Loucy (cell line): Measurements from ENCODE around the gene GATD1.

Experiments
- H2AFZ ChIP-seq: fragments of 200-600 bp; sonication (generic); 2 replicates; pipeline ENCODE4 v1.6.0; 2016; ENCODE audit warnings: antibody characterized with exemption, mild to moderate bottlenecking, low read length, moderate library complexity
- H3F3A ChIP-seq: fragments of 200-600 bp; 2 replicates; pipeline ENCODE4 v1.6.0; 2016; ENCODE audit warnings: antibody characterized with exemption, low read depth, mild to moderate bottlenecking
- H3K27me3 ChIP-seq: fragments of 200-600 bp; sonication (generic); 2 replicates; pipeline ENCODE4 v1.6.1; 2014; ENCODE audit warnings: low read length, mild to moderate bottlenecking; ENCODE audit not compliant: insufficient read depth, poor library complexity, severe bottlenecking
- H3K36me3 ChIP-seq: fragments of 200-600 bp; sonication (generic); 2 replicates; pipeline ENCODE4 v1.6.1; 2016; ENCODE audit warnings: low read length; ENCODE audit not compliant: insufficient read depth
- H3K4me1 ChIP-seq: fragments of 200-600 bp; sonication (generic); 2 replicates; pipeline ENCODE4 v1.5.1; 2014; ENCODE audit warnings: low read length, mild to moderate bottlenecking; ENCODE audit not compliant: insufficient read depth, poor library complexity, severe bottlenecking
- H3K4me2 ChIP-seq: fragments of 200-600 bp; sonication (generic); 2 replicates; pipeline ENCODE4 v1.6.0; 2014; ENCODE audit warnings: antibody characterized with exemption, low read length, low read depth, mild to moderate bottlenecking; ENCODE audit not compliant: poor library complexity, severe bottlenecking
- H3K4me3 ChIP-seq: fragments of 200-600 bp; sonication (generic); 2 replicates; pipeline ENCODE4 v1.5.1; 2014; ENCODE audit warnings: low read length, mild to moderate bottlenecking, mixed read lengths; ENCODE audit not compliant: poor library complexity, severe bottlenecking
- H3K79me2 ChIP-seq: fragments of 200-600 bp; sonication (generic); 2 replicates; pipeline ENCODE4 v1.6.1; 2014; ENCODE audit warnings: low read length; ENCODE audit not compliant: insufficient read depth
- H3K9ac ChIP-seq: fragments of 200-600 bp; sonication (generic); 2 replicates; pipeline ENCODE4 v1.6.0; 2014; ENCODE audit warnings: mild to moderate bottlenecking, low read depth, low read length, moderate library complexity; ENCODE audit not compliant: poor library complexity, severe bottlenecking
- H3K9me2 ChIP-seq: fragments of 200-600 bp; sonication (generic); replicated peaks from 2 replicates; pipeline ENCODE4 v1.6.1; 2016; ENCODE audit warnings: low read depth, low read length, mixed read lengths
- H3K9me3 ChIP-seq: fragments of 200-600 bp; sonication (generic); 2 replicates; pipeline ENCODE4 v1.6.1; 2014; ENCODE audit warnings: mild to moderate bottlenecking, antibody characterized with exemption, low read length, low read depth; ENCODE audit not compliant: insufficient read depth
- H4K20me1 ChIP-seq: fragments of 200-600 bp; sonication (generic); 2 replicates; pipeline ENCODE4 v1.6.0; 2014; ENCODE audit warnings: antibody characterized with exemption, low read length, mild to moderate bottlenecking; ENCODE audit not compliant: insufficient read depth, poor library complexity, severe bottlenecking
- CTCF ChIP-seq: fragments of 200-600 bp; sonication (generic); conservative IDR thresholded peaks from 2 replicates; pipeline ENCODE4 v1.5.1; 2014; ENCODE audit warnings: mild to moderate bottlenecking, antibody characterized with exemption, low read length
- EZH2phosphoT487 ChIP-seq: fragments of 200-600 bp; IDR thresholded peaks from 2 replicates; pipeline ENCODE4 v1.6.1; 2018; ENCODE audit warnings: antibody characterized with exemption, mild to moderate bottlenecking, moderate library complexity, borderline replicate concordance

GATD1 gene

GRCh38 chr11:777288-778255 is at the start of gene GATD1:
TSS of gene GATD1 (minus strand) at chr11:777487. CDS start at chr11:777462, 25 bp downstream.
- Histone ChIP-seq H3K9me2 (no peaks in the 10 kb centered on the region), H4K20me1 (peaks cover 41% of the 10 kb centered on the region), H3K4me1 (peaks cover 23% of the 10 kb centered on the region), H3K4me2 (peak within 1 kb of the TSS; percentile 83), H3F3A (no peaks in the 10 kb centered on the region), H3K4me3 (peak within 1 kb of the TSS; percentile 89), H3K79me2 (peaks cover 61% of the 10 kb centered on the region), H3K9me3 (no peaks in the 10 kb centered on the region), H3K36me3 (no peaks in the 10 kb centered on the region), H2AFZ (peak within 1 kb of the TSS; percentile 85), H3K9ac (peak within 1 kb of the TSS; percentile 96), H3K27me3 (no peaks in the 10 kb centered on the region)
- TF ChIP-seq EZH2phosphoT487 (no peak), CTCF (no peak)

- Histone ChIP-seq H3K9me3 (no peaks in the 10 kb centered on the region), H3K4me1 (peaks cover 25% of the 10 kb centered on the region), H3K9ac (peak overlapping the region; percentile 88), H3F3A (no peaks in the 10 kb centered on the region), H4K20me1 (peaks cover 5% of the 10 kb centered on the region), H3K79me2 (peaks cover 12% of the 10 kb centered on the region; the same call in 1 of the 2 replicates), H2AFZ (peak overlapping the region; percentile 85), H3K36me3 (no peaks in the 10 kb centered on the region), H3K27me3 (no peaks in the 10 kb centered on the region), H3K4me3 (peak overlapping the region; percentile 81), H3K9me2 (no peaks in the 10 kb centered on the region), H3K4me2 (peak overlapping the region; percentile 92)
- TF ChIP-seq CTCF: no peak
- TF ChIP-seq EZH2phosphoT487: no peak
Measured at GRCh38 chr11:826836-827145, 49.5 kb upstream of the GATD1 start.

- Histone ChIP-seq H3F3A (no peaks in the 10 kb centered on the region), H2AFZ (peak overlapping the region; percentile 85; the same call in 1 of the 2 replicates), H3K27me3 (no peaks in the 10 kb centered on the region), H4K20me1 (peaks cover 10% of the 10 kb centered on the region), H3K36me3 (no peaks in the 10 kb centered on the region), H3K4me3 (peak overlapping the region; percentile 81), H3K4me2 (peak overlapping the region; percentile 92), H3K9me3 (no peaks in the 10 kb centered on the region), H3K4me1 (peaks cover 25% of the 10 kb centered on the region), H3K9me2 (no peaks in the 10 kb centered on the region), H3K79me2 (peaks cover 18% of the 10 kb centered on the region), H3K9ac (peak overlapping the region; percentile 88)
- no peak for TF ChIP-seq EZH2phosphoT487
- no peak for TF ChIP-seq CTCF
Measured at GRCh38 chr11:826227-826621, 48.9 kb upstream of the GATD1 start.
